G401 (cell line): ENCODE results near the gene SELENOS. TPM values are rescaled to one million over a fixed set of nuclear protein-coding genes. Genes with fewer than 3 reads are reported as not detected.

Experiments
- DNase-seq: peaks from one replicate; pipeline ENCODE4 v3.0.0-alpha.2; 2015; ENCODE audit warnings: low spot score
- in situ Hi-C: cut with HindIII; loops from 2 replicates; pipeline ENCODE4 v1.10.0; 2016; ENCODE audit warnings: low sequenced_read_pairs, mixed read lengths
- total RNA-seq: library from RNA; depleted of rRNA; stranded (reverse); fragments of >200 nt; shearing (Covaris generic); gene quantifications from 2 replicates; pipeline ENCODE4 v1.2.3, GENCODE V29; 2014

SELENOS gene
- total RNA-seq, 1 experiment from 2014 or later = 61.7 TPM

DNA sequence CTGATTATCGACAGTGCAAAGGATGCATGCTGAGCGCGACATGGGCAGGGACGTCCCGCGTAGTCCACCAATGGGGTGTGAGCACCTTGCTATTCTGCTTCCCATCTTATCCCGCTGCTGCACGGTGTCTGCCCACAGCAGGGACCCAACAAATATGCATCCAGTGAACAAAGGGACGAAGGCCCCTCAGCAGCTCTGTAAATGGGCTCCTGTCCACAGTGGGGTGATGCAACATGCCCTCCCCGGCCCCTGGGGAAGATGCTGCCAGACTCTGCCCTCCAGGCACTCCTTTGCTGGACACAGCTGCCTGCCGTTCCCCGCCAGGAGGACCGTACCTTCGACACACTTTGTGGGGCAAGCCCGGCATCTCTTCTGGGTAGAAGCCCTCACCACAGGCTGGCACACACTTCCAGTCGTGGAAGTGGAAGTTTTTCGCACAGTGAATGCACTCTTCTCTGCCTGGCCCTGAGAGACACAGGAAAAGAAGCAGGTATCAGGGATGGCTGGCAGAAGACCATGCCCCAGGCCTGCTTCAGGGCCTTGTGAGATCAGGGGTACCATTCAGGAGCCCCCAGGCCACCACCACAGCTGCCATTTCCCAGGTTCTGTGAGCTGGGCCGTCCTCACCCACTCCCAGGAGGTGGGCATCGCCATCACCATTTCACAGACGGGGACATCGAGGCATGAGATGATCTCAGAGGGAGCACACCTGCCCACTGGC lies 35.9 kb upstream of the SELENOS start:
- in situ Hi-C loops = no loop called here
- no peak for DNase-seq

GRCh38 chr15:101310508-101310907 lies 33.2 kb upstream of the SELENOS start:
- DNase-seq = no peak
- in situ Hi-C loops = no loop called here

DNA sequence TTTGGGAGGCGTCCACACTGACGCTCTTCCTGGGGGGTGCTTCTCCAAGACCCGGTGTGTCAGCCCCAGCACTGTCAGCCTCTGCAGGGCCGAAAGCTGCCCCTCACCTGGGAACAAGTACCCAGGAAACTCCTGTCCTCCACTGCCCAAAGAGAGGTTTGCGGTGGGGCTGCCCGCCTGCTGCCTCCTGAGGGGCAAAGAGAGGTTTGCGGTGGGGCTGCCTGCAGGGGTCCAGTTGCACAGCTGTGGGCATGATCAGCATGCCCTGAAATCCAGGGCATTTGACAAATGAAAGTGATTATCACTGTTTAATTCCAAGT lies 32.8 kb upstream of the SELENOS start:
- in situ Hi-C loops = no loop called here
- no peak for DNase-seq

GRCh38 chr15:101309436-101310160 lies 32.3 kb upstream of the SELENOS start:
- DNase-seq = no peak
- in situ Hi-C loops = no loop called here

DNA sequence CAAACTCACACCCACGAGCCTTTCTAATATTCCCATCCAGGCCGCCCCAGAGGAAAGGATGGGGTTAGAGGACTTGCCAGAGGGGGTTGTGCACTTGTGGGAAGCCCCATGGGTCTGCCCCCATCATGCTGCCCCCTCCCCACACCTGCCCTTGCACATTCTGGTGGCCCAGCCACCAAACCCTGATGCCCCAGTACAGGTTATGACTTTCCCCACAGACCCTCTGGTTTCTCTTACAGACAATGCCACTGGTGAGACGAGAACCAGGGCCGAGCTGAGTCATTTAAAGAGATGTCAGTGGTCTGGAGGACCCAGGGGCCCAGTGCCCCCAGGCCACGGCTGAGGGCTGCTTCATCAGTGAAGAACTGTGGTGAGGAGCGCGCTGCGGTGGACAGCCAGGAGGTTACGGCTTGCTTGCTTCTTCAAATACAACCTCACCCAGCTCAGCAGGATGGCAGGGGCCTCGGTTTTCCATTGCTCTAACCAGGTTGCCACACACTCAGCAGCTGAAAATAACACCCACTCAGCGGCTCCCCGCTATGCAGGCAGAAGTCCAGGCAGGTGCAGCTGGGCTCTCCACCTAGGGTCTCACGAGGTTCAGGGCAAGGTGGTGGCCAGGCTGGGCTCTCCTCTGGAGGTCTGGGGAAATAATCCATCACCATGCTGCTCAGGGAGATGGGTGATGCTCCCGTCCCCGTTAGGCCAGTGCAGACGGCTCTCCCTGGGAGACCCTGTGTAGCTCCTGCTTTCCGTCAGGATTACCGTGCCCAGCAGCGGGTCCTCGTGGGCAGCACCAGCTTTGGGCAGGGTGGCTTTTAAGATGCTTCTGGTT lies 31.5 kb upstream of the SELENOS start:
- in situ Hi-C loops = no loop called here
- DNase-seq = no peak

- DNase-seq = no peak
- in situ Hi-C loops = no loop called here
Observed at GRCh38 chr15:101307897-101308603, 30.8 kb upstream of the SELENOS start.

DNA sequence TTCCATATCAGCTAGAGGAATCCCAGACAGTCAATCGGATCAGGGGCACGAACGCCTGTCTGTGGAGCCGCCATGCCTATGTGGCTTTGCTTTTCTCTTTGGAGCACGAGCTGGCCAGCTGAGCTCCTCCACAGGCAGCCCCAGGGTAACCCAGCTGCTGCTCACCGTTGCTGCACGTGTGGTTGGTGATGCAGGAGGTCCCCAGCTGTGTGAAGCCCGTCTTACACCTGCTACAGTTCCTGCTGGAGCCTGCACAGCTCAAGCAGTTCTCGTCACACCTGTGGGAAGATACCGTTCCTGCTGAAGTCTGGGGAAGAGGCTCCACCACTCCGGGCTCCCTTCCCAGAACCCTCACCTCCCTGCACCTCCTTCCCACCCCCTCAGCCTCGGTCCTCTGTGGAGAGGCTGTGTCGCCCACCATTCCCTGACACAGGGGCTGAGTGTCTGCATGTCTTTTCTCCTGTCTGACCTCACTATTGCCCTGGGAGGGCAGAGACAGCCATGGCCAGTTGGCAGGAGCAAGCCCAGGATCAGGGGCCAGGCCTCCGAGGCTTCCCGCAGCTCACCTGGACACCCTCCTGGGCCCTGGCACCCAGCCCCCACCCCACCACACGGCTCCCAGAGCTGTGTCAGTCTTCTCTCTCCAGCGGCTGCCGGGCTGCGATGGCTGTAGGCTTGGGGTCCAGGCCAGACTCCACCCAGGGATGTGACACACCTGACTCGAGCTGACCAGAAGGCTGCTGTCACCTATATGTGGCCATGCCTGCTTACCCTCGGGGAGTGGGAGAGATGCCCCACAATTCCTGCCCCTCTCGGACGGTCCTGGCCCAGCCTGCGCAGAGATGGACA lies 30.0 kb upstream of the SELENOS start:
- DNase-seq = no peak
- in situ Hi-C loops = no loop called here

DNA sequence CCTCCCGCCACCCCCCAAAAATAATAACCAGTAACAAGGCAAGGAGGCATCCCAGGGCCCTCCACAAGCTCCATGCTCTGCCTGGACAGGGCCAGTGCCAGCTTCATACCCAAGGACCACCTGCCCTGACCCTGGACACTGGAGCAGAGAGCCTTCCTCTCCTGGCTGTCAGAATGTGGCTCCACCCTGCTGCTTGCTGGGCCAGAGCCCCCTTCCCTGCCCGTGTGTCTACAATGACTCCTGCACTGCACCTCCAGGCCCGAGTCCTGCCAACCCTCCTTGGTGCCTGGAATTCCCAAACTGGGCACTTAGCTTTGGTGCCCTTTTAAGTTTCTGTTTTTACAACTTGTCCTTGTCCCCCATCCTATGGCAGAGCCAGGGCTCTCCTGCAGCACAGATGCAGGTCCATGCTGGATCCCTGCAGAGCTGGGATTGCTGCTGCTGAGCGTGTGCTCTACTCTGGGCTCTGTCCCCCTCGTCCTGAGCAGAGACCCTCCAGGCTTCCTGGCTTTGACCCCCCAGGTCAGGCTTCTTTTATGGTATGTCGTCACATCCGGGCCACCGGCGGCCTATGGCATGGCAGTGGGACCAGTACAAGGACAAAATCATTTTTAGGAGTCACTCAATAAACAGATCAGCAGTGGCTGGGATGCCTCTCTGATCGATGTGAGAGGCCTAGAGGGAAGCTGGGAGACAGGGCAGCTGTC lies 29.2 kb upstream of the SELENOS start:
- DNase-seq = no peak
- in situ Hi-C loops = no loop called here

DNA sequence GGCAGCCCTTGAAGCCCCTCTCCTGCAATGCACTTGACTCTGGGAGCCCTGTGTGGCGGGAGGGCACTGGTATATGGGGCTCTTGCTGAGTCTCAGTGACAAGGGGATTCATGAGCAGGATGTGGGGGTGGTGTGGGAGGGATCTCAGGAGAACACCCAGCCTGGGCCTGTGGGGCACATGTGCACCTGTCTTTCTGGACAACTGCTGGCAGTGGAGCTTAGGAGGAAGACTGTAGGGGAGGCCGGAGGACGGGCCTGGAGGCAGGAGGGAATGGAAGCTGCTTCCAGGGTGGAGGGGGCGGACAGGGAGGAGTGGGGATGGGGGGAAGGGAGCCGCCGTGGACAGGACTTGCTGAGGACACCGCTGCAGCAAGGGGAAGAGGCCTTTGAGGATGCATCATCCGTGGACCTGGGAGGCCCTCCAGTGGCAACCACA lies 28.6 kb upstream of the SELENOS start:
- DNase-seq = no peak
- in situ Hi-C loops = no loop called here

DNA sequence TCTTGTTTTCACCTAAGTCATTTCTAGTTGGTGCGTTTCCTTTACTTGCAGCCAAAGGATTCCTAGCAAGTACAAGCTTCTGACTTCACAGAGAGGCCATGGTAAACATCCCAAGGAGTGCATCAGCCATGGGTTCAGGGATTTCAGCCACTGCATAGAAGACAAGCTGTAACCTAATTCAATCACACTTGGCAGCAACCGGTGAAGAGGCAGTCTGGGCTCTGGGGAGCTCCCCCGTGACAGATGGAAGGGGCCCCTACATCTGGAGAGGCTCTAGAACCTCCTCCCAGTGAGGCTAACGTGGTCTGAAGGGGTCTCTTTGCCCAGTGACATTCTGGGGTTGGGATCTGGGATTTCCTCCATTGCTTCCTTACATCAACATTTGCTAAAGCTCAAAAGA lies 26.1 kb upstream of the SELENOS start:
- in situ Hi-C loops = no loop called here

DNA sequence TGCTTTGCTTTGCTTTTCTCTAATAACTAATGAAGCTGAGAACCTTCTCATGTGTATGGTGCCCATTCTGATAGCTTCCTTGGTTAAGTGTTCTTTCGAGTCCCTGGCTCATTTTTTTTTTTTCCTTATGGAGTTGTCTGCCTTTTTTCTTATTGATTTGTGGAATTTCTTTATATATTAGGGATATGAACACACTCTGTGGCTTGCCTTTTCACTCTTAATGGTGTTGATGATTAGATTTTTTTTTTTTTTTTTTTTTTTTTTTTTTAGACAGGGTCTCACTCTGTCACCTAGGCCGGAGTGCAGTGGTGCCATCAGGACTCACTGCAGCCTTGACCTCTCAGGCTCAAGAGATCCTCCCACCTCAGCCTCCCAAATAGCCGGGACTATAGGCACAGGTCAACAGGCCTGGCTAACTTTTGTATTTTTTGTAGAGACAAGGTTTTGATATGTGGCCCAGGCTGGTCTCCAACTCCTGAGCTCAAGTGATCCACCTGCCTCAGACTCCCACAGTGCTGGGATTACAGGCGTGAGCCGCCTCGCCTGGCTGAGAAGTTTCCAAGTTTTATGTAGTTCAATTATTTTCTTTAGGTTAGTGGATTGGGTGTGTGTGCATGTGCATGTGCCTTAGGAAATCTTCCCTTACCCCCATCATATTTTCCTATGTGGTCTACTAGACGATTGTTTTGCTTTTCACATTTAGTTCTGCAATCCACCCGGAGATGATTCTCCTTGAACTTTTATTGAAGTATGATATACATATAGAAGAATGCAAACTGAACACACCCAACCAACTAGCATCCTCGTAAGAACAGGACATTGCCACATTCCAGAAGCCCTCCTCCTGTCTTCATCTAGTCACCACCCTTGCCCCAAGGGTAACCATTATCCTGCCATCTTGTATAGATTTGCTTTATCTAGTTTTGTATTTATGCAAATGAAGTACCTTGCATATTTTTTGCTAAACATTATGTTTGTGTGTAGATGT lies 19.4 kb upstream of the SELENOS start:
- in situ Hi-C loops = no loop called here
- DNase-seq = no peak

More for the DNA sequence above, 26.1 kb upstream of the SELENOS start:
- DNase-seq = no peak

GRCh38 chr15:101295607-101296161 lies 18.4 kb upstream of the SELENOS start:
- in situ Hi-C loops = no loop called here

GRCh38 chr15:101294731-101295606 lies 17.7 kb upstream of the SELENOS start, which contains the start of gene SNRPA1:
TSS of gene SNRPA1 (minus strand) at chr15:101295248. CDS start at chr15:101295178, 70 bp downstream.
- in situ Hi-C loops = no loop called here
- peak; percentile 87 for DNase-seq

More at GRCh38 chr15:101295607-101296161, 18.4 kb upstream of the SELENOS start:
- DNase-seq = peak; percentile 27

GRCh38 chr15:101293122-101293521 lies 15.8 kb upstream of the SELENOS start:
- DNase-seq = no peak
- in situ Hi-C loops = no loop called here

DNA sequence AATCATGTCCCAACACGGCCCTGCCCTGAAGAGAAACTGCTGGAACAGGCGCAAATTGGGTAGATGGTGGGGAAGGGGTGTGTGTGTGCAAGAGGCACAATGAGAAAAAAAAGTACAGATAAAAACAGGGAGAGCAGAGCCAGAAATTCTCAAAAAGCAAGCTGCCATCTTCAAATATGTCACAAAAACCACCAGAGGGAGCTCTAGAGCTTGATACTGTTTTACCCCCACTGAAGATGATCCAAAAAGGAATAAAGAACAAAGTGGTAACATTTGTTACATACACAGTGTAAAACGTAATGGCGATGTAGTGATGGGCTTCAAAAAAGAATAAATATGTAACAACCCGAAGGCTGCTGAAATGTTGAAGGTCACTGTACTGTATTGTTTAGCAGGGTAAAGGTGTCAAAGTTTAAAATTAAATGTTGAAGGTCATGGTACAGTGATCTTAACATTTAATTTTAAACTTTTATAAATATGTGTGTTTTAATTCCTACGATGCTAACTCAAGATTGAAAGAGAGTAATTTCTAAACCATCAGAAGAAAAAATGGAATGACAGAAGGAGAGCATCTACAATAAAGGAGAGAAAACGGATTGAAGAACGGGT lies 11.7 kb upstream of the SELENOS start:
- in situ Hi-C loops = no loop called here
- DNase-seq = peak; percentile 22
